HEK293T (cell line): ENCODE data around the gene TBC1D19.

ENCODE experiments used
- CTCF ChIA-PET: fragments of 350-600 bp; formaldehyde crosslinking; extraction: SDS; loops from one replicate; lab custom pipeline; 2021; ENCODE audit warnings: antibody characterized with exemption, inconsistent platforms; lab: Yijun Ruan, JAX
- POLR2A ChIA-PET: fragments of 350-600 bp; formaldehyde crosslinking; extraction: SDS; loops from one replicate; lab custom pipeline; 2020; ENCODE audit warnings: antibody characterized with exemption, inconsistent platforms; lab: Yijun Ruan, JAX
- DNase-seq: peaks from one replicate; pipeline ENCODE4 v3.0.0; 2012; ENCODE audit warnings: mixed read lengths; ENCODE audit errors: extremely low spot score
- ARNT ChIP-seq: fragments of 450-650 bp; IDR thresholded peaks from 2 replicates; pipeline ENCODE4 v1.6.1; 2017; ENCODE audit warnings: mild to moderate bottlenecking
- BHLHE40 ChIP-seq: fragments of 450-650 bp; IDR thresholded peaks from 2 replicates; pipeline ENCODE4 v1.6.1; 2016; ENCODE audit warnings: mild to moderate bottlenecking, moderate library complexity, borderline replicate concordance
- CTBP1 ChIP-seq: fragments of 450-650 bp; IDR thresholded peaks from 2 replicates; pipeline ENCODE4 v1.6.1; 2016; ENCODE audit warnings: borderline replicate concordance
- ELF4 ChIP-seq: fragments of 450-650 bp; IDR thresholded peaks from 2 replicates; pipeline ENCODE4 v1.6.1; 2017; ENCODE audit warnings: antibody characterized with exemption
- FOXA1 ChIP-seq: fragments of 450-650 bp; IDR thresholded peaks from 2 replicates; pipeline ENCODE4 v1.6.1; 2016; ENCODE audit warnings: mild to moderate bottlenecking
- FOXK2 ChIP-seq: fragments of 450-650 bp; IDR thresholded peaks from 2 replicates; pipeline ENCODE4 v1.6.1; 2016; ENCODE audit warnings: mild to moderate bottlenecking
- FOXM1 ChIP-seq: fragments of 450-650 bp; IDR thresholded peaks from 2 replicates; pipeline ENCODE4 v1.6.1; 2017; ENCODE audit warnings: mild to moderate bottlenecking, borderline replicate concordance
- HDGF ChIP-seq: fragments of 450-650 bp; IDR thresholded peaks from 2 replicates; pipeline ENCODE4 v1.6.1; 2017; ENCODE audit warnings: antibody characterized with exemption, borderline replicate concordance
- L3MBTL2 ChIP-seq: fragments of 450-650 bp; conservative IDR thresholded peaks from 2 replicates; pipeline ENCODE4 v1.6.1; 2016; ENCODE audit warnings: mild to moderate bottlenecking
- LEF1 ChIP-seq: fragments of 450-650 bp; IDR thresholded peaks from 2 replicates; pipeline ENCODE4 v1.6.1; 2017; ENCODE audit warnings: mild to moderate bottlenecking, borderline replicate concordance
- NFRKB ChIP-seq: fragments of 450-650 bp; IDR thresholded peaks from 2 replicates; pipeline ENCODE4 v1.6.1; 2016; ENCODE audit warnings: mild to moderate bottlenecking, moderate library complexity
- SP1 ChIP-seq: fragments of 450-650 bp; IDR thresholded peaks from 2 replicates; pipeline ENCODE4 v1.6.1; 2017
- SUZ12 ChIP-seq: fragments of 450-650 bp; IDR thresholded peaks from 2 replicates; pipeline ENCODE4 v1.6.1; 2016; ENCODE audit warnings: mild to moderate bottlenecking
- TARDBP ChIP-seq: fragments of 450-650 bp; IDR thresholded peaks from 2 replicates; pipeline ENCODE4 v1.6.1; 2016
- ZNF384 ChIP-seq: fragments of 450-650 bp; IDR thresholded peaks from 2 replicates; pipeline ENCODE4 v1.6.1; 2016
- TF ChIP-seq, protein P1 (sequence below): fragments of 450-650 bp; IDR thresholded peaks from 2 replicates; pipeline ENCODE4 v1.6.1; 2016

TBC1D19 gene

DNA sequence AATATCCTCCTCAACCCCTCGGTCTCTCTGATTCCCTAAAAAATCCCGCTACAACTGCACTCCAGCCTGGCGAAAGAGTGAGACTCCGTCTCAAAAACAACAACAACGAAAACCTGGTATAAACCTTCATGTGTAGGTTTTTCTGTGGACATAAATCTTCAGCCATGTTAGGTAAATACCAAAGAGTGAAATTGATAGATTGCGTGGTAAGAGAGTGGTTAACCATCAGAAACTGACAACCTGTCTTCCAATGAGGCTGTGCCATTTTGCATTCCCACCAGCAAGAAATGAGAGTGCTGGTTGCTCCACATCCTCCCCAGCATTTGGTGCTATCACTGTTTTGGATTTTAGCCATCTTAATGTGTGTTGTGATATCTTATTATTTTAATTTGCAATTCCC, 10.9 kb downstream of the TBC1D19 start:
- no peak for DNase-seq
- TF ChIP-seq FOXM1 (no peak), LEF1 (no peak), ARNT (no peak), FOXK2 (no peak), FOXA1 (no peak), HDGF (no peak)
- TF ChIP-seq, protein P1, sequence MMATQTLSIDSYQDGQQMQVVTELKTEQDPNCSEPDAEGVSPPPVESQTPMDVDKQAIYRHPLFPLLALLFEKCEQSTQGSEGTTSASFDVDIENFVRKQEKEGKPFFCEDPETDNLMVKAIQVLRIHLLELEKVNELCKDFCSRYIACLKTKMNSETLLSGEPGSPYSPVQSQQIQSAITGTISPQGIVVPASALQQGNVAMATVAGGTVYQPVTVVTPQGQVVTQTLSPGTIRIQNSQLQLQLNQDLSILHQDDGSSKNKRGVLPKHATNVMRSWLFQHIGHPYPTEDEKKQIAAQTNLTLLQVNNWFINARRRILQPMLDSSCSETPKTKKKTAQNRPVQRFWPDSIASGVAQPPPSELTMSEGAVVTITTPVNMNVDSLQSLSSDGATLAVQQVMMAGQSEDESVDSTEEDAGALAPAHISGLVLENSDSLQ = no peak
- CTCF ChIA-PET = no interaction called here
- POLR2A ChIA-PET = interaction anchor here (0.6 kb wide), 1 partner anchor 26 kb away, joined by 3 read pairs; no protein-coding TSS in a partner anchor

DNA sequence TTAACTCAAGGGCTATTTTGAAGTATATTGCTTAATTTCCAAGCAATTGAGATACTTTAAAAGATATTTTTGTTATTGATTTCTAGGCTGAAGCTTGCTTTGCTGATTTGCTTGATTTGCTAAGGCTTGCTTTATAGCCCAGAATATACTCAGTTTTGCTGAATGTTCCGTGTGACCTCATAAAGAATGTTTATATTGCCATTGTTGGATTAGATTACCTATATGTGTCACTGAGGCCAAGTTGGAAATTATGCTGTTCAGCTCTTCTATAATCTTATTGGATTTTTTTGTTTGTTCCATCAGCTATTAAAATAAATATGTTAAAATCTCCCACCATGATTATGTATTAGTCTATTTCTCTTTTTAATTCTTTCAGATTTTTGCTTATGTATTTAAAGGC, 13.0 kb downstream of the TBC1D19 start:
- ChIA-PET POLR2A (interaction anchor here (0.8 kb wide), 1 partner anchor 13 kb away, joined by 6 read pairs; the partner anchor contains the start of gene TBC1D19), CTCF (interaction anchor here (0.5 kb wide), 1 partner anchor 522 kb away, joined by 3 read pairs; no protein-coding TSS in a partner anchor)
- DNase-seq = no peak
- no peak for TF ChIP-seq NFRKB
- no peak for TF ChIP-seq FOXA1
- TF ChIP-seq SP1 = no peak
- no peak for TF ChIP-seq FOXM1
- TF ChIP-seq ZNF384 = no peak
- no peak for TF ChIP-seq HDGF
- TF ChIP-seq ARNT = no peak
- TF ChIP-seq SUZ12 = no peak
- no peak for TF ChIP-seq CTBP1
- no peak for TF ChIP-seq LEF1
- TF ChIP-seq TARDBP = no peak
- no peak for TF ChIP-seq L3MBTL2
- TF ChIP-seq, protein P1 = no peak
- no peak for TF ChIP-seq FOXK2
- TF ChIP-seq BHLHE40 = no peak

DNA sequence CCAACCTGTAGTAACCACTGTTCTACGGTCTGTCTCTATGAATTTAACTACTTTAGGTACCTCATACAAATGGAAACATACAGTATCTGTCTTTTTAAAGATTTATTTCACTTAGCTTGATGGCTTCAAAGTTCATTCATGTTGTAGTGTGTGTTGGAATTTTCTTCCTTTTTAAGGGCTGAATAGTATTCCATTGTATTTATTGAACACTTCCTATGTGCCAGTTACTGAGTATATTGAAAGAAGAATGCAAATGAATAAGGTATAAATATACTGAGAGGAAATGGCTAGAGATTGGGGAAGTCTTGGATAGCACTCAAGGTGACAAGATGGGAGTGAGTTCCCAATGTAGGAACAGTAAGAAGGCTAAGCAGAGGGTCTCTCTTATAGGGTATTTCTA, 17.3 kb downstream of the TBC1D19 start:
- POLR2A ChIA-PET = interaction anchor here (1.2 kb wide), 1 partner anchor 17 kb away, joined by 5 read pairs; the partner anchor contains the start of gene TBC1D19
- no peak for TF ChIP-seq TARDBP
- no peak for TF ChIP-seq SP1
- no peak for TF ChIP-seq CTBP1
- TF ChIP-seq FOXM1 = no peak
- TF ChIP-seq HDGF = no peak
- no peak for TF ChIP-seq FOXA1
- TF ChIP-seq SUZ12 = no peak
- TF ChIP-seq, protein P1 = no peak
- no peak for TF ChIP-seq FOXK2
- TF ChIP-seq ARNT = no peak
- no peak for TF ChIP-seq BHLHE40
- TF ChIP-seq ZNF384 = no peak
- no peak for TF ChIP-seq L3MBTL2
- TF ChIP-seq ELF4 = no peak
- TF ChIP-seq LEF1 = no peak
- TF ChIP-seq NFRKB = no peak
- CTCF ChIA-PET = interaction anchor here (0.6 kb wide), 1 partner anchor 332 kb away, joined by 3 read pairs; no protein-coding TSS in a partner anchor
- no peak for DNase-seq

DNA sequence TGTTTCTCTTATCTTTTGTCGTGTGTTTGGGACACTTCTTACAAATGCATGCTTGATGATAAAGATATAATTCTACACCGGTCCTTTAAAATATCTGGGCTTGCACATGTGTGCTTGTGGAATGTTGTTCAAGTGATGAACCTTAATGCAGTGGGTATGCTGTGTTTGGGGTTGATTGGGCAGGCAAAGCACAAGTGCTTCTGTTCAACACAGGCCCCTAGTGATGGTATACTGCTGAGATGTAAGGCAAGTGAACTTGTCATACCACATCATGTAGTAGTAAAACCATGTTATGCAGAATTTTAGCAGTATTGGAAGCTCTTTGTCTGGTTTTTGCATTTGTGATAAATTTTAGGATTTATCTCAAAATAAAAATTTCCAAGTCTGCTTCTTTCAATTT, 23.9 kb downstream of the TBC1D19 start:
- TF ChIP-seq SP1 (no peak), LEF1 (no peak), ARNT (no peak), FOXK2 (no peak)
- POLR2A ChIA-PET = no interaction called here
- no peak for DNase-seq
- CTCF ChIA-PET = no interaction called here

DNA sequence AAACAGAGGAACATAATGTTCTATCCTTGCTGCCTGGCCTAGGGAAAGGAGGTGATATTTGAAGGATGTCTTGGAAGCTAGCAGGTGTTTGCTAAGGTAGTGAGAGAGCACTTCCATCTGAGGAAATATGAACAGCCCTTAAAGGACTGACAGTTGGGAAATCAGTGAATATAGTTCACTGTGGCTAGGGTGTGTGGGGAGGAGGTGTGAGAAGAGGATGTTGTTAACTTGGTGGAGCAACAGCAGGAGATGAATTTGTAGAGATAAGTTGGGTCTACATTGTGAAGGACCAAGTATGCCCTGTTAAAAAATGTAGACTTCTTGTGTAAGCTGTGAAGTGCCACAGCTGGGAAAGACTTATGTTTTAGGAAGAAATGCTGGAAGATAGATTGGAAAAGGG, 25.5 kb downstream of the TBC1D19 start:
- DNase-seq = no peak
- CTCF ChIA-PET = no interaction called here
- POLR2A ChIA-PET = no interaction called here
- TF ChIP-seq TARDBP (no peak), FOXK2 (no peak), BHLHE40 (no peak), L3MBTL2 (no peak), LEF1 (no peak), FOXA1 (no peak), ARNT (no peak), SUZ12 (no peak), NFRKB (no peak), CTBP1 (no peak), ELF4 (no peak), SP1 (no peak), HDGF (no peak), FOXM1 (no peak), ZNF384 (no peak)
- TF ChIP-seq, protein P1 = no peak

DNA sequence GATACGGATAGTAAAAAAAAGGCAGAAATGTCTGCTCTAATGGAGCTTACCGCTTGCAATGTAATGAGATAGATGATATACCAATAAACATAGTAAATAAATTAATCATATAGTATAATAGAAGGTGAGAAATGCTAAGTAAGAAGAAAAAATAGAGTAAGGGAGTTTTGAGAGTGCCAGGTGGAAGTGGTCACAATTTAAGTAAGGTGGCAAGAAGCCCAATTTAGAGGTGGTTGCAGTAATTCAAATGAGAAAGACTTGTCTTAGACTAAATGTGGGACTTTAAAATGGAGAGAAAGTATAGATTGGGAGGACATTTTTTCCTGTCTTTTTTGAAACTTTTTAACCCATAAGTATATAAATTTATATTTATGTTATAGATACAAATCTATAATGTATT, 26.0 kb downstream of the TBC1D19 start:
- TF ChIP-seq ARNT (no peak), BHLHE40 (no peak), NFRKB (no peak), FOXM1 (no peak), ZNF384 (no peak), HDGF (no peak), CTBP1 (no peak), SP1 (no peak), LEF1 (no peak), L3MBTL2 (no peak), SUZ12 (no peak), FOXA1 (no peak), ELF4 (no peak), FOXK2 (no peak), TARDBP (no peak)
- TF ChIP-seq, protein P1 = no peak
- ChIA-PET POLR2A (no interaction called here), CTCF (no interaction called here)
- no peak for DNase-seq
